Psoas muscle (tissue), 8 donors: ENCODE results near the gene RBM18. TPM values are rescaled to one million over a fixed set of nuclear protein-coding genes. Genes with fewer than 3 reads are reported as not detected.

Source experiments
- ATAC-seq, 4 donors: fragments of 200-7000 bp; cut with Tn5 transposase; one replicate each; pipeline ENCODE4 v1.9.1; 2020; ENCODE audit warnings: moderate library complexity in 3 of 4, mild to moderate bottlenecking in 2 of 4
- DNase-seq, 2 donors: peaks; one replicate each; pipeline ENCODE4 v3.0.0-alpha.2; 2020
- H3K27ac ChIP-seq: fragments of 200-600 bp; one replicate; pipeline ENCODE4 v1.8.0; 2022
- H3K27me3 ChIP-seq, 3 donors: fragments of 200-600 bp in 1 of 3; one replicate each; pipeline versions ENCODE4 v1.6.1 to v1.8.0; 2013 to 2022; ENCODE audit warnings: low read length in 2 of 3, mild to moderate bottlenecking in 2 of 3, moderate library complexity in 1 of 3; ENCODE audit not compliant: insufficient read depth in 3 of 3
- H3K36me3 ChIP-seq, 2 donors: fragments of 200-600 bp in 1 of 2; one replicate each; pipeline versions ENCODE4 v1.6.1 to v1.8.0; 2013 to 2022; ENCODE audit warnings: low read depth in 1 of 2, mild to moderate bottlenecking in 1 of 2, moderate library complexity in 1 of 2; ENCODE audit not compliant: insufficient read depth in 1 of 2
- H3K4me1 ChIP-seq: fragments of 200-600 bp; one replicate; pipeline ENCODE4 v1.8.0; 2022
- H3K4me3 ChIP-seq: fragments of 200-600 bp; one replicate; pipeline ENCODE4 v1.8.0; 2022; ENCODE audit warnings: mild to moderate bottlenecking
- H3K9me3 ChIP-seq: fragments of 200-600 bp; one replicate; pipeline ENCODE4 v1.8.0; 2022
- CTCF ChIP-seq: fragments of 200-600 bp; IDR thresholded peaks from one replicate; pipeline ENCODE4 v1.8.0; 2022; ENCODE audit warnings: antibody characterized with exemption
- WGBS, 3 donors: extraction: QIAGEN DNeasy Blood & Tissue Kit; methylation state at CpG; one replicate each; pipeline versions ENCODE4 v1.1.6 to v1.1.7; 2013; 5-methylcytosine and 5-hydroxymethylcytosine counted together
- intact Hi-C, 2 donors: fragments of 100-400 bp; cut with DNase I; formaldehyde crosslinking; loops; one replicate each; pipeline versions ENCODE4 v1.11.0 to v1.14.2; 2022
- polyA plus RNA-seq, 3 donors: library from polyadenylated mRNA; stranded (reverse); fragments of 200-250 nt; gene quantifications; one replicate each; pipeline ENCODE4 v1.2.3, GENCODE V29; 2013
- total RNA-seq, 4 donors: library from RNA; stranded (reverse); fragmentation: NEBNext Ultra II Directional in 2 of 4; extraction: Animal tissue kit (Norgen Biotek cat#: 25700) in 2 of 4; gene quantifications; one replicate each; pipeline versions ENCODE4 v1.2.1 to v1.2.4, GENCODE V29; 2021 to 2023
- donor health status: healthy with polysubstance abuse.
- donor health status: DM: no; HTN: no; CAD: no; lungs with moderate emphysema.
- donor health status: Bipolar disorder and iron deficiency.
- donor health status: healthy.
- donor health status: DM: yes; HTN: yes; CAD: no.
- donor health status: DM: no; HTN: no; CAD: no.
- donor health status: DM: no; HTN: no; CAD: no.
- donor health status: DM: yes; HTN: yes; CAD: no.

The RBM18 gene
- total and polyA plus RNA-seq, 7 donors: 16.8 to 41.7 (median 33.7) TPM

- H3K4me3 ChIP-seq: no peak overlapping the region
- H3K9me3 ChIP-seq: no peaks in the 10 kb centered on the region
- ATAC-seq (no peak), DNase-seq (no peak)
- H3K4me1 ChIP-seq: no peaks in the 10 kb centered on the region
- 71 to 79% (median 76%) methylated on average over 10 to 12 of the region's 12 CpGs for WGBS, 3 donors
- TF ChIP-seq CTCF: no peak
- no peaks in the 10 kb centered on the region for H3K36me3 ChIP-seq
- intact Hi-C loops: no loop called here
- no peak overlapping the region for H3K27ac ChIP-seq
- no peaks in the 10 kb centered on the region for H3K27me3 ChIP-seq
These were observed 60.1 kb downstream of the RBM18 start for GRCh38 chr9:122204491-122204890.

GRCh38 chr9:122204055-122204454 lies 60.6 kb downstream of the RBM18 start:
- H3K27me3 ChIP-seq: no peaks in the 10 kb centered on the region
- ATAC-seq: no peak
- H3K4me3 ChIP-seq: no peak overlapping the region
- WGBS, 3 donors: 74 to 82% (median 78%) methylated on average over 5 of the region's 5 CpGs
- H3K4me1 ChIP-seq: no peaks in the 10 kb centered on the region
- no peaks in the 10 kb centered on the region for H3K36me3 ChIP-seq
- DNase-seq: no peak
- intact Hi-C loops: no loop called here
- no peaks in the 10 kb centered on the region for H3K9me3 ChIP-seq
- no peak for TF ChIP-seq CTCF
- H3K27ac ChIP-seq: no peak overlapping the region

GRCh38 chr9:122202111-122202510 lies 62.5 kb downstream of the RBM18 start:
- no peak overlapping the region for H3K4me3 ChIP-seq
- no peaks in the 10 kb centered on the region for H3K4me1 ChIP-seq
- no peak overlapping the region for H3K27ac ChIP-seq
- DNase-seq (no peak), ATAC-seq (no peak)
- intact Hi-C loops: no loop called here
- H3K9me3 ChIP-seq: no peaks in the 10 kb centered on the region
- no peaks in the 10 kb centered on the region for H3K27me3 ChIP-seq
- 80 to 87% (median 86%) methylated on average over 3 of the region's 3 CpGs for WGBS, 3 donors
- no peak for TF ChIP-seq CTCF
- no peaks in the 10 kb centered on the region for H3K36me3 ChIP-seq

- Histone ChIP-seq H3K27ac (no peak overlapping the region), H3K4me3 (no peak overlapping the region), H3K4me1 (no peaks in the 10 kb centered on the region), H3K9me3 (no peaks in the 10 kb centered on the region), H3K36me3 (no peaks in the 10 kb centered on the region), H3K27me3 (no peaks in the 10 kb centered on the region)
- intact Hi-C loops: no loop called here
- ATAC-seq (no peak), DNase-seq (no peak)
- no peak for TF ChIP-seq CTCF
- 94% methylated on average over 1 of the region's 1 CpG for WGBS, 3 donors
These were observed 63.0 kb downstream of the RBM18 start for GRCh38 chr9:122201641-122202040.

GRCh38 chr9:122200960-122201595 lies 63.6 kb downstream of the RBM18 start:
- H3K9me3 ChIP-seq: no peaks in the 10 kb centered on the region
- no peak for TF ChIP-seq CTCF
- H3K4me1 ChIP-seq: no peaks in the 10 kb centered on the region
- H3K36me3 ChIP-seq: no peaks in the 10 kb centered on the region
- no peak overlapping the region for H3K27ac ChIP-seq
- H3K27me3 ChIP-seq: no peaks in the 10 kb centered on the region
- DNase-seq (peak; percentile 58 to 74), ATAC-seq (peak; percentile 74 to 93 (median 82))
- 55 to 69% (median 57%) methylated on average over 7 of the region's 7 CpGs for WGBS, 3 donors
- intact Hi-C loops: no loop called here
- H3K4me3 ChIP-seq: no peak overlapping the region
